Hippocampal formation (tissue), 2 donors: ENCODE results near the gene PGGHG.
A peak's percentile ranks its signal among the peaks of the same experiment; 100 is the strongest.
"Not testable (repeated sequence)": the region's sequence is repeated elsewhere in the genome, so short reads cannot be mapped to it uniquely, and the experiment has no call there.

Source experiments
- DNase-seq, 2 donors: peaks; one replicate each; lab custom pipeline; 2025; lab: John Stamatoyannopoulos, UW

The PGGHG gene

DNA sequence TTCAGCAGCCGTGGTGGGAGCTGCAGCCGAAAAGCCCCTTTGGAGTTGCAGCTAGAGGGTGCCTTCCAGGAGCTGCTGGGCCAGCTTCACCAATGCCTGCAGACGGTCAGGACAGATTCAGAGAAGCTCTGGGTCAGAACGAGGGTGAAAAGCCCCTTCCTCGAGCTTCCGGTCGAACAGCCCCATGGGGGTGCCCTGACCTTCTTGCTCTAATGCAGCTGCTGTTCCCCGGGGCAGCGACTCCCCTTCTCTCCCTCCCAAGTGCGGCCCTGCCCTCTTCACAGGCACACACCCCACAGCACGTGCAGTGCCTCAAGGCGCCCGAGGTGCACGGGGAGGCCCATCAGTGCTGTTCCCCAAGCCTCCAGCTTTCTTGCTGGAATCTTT is 41.4 kb downstream of the PGGHG start:
- no peak for DNase-seq

DNA sequence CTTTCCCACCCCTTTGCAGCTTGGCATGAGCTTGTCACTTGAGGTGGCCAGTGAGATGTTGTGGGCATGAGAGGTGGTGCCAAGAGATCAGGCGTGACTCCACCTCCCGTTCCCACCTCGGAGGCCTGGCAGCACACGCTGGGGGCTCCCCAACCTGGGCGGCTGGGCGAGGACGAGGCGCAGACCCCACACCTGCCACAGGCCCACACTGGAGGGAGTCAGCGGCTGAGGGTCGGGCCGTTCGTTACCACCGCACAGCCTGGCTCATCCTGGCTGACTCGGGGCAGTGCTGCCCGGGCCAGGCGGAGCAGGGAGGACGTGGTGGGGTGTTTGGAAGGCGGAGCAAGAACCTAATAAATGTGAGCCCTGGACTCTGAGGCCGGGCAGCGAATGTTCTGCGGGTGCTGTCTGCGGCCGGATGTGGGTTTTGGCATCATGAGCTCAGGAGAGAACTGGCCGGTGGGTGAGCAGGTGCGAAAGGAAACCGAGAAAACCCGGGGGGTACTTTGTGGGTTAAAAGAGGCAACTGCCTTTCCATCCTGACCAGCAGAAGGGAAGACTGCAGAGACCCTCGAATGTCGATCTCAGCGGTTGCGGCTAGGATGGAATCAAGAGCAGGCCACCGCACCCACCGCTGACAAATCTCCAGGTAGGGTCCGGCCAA is 41.9 kb downstream of the PGGHG start:
- DNase-seq, result no peak

DNA sequence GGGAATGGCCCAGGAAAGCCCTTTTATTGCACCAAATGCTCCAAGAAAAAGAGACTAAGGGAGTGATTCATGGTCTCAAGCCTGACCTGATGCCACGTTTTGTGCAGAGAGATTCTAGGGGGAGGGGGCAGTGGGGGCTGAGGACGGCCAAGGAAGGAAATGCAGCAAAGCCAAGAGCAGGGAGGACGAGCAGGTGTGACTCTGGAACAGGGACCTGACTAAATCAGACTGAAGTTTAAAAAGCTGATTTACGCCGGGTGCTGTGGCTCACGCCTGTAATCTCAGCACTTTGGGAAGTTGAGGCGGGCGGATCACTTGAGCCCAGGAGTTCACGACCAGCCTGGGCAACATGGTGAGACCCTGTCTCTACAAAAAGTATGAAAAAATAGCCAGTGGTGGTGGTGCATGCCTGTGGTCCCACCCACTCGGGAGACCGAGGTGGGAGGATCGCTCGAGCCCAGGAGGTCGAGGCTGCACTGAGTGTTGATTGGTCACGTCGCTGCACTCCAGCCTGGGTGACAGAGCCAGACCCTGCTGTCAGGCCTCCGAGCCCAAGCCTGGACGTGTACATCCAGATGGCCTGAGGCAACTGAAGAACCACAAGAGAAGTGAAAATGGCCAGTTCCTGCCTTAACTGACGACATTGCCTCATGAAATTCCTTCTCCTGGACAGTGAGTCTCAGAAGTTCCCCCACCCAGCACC is 42.6 kb downstream of the PGGHG start:
- DNase-seq, result no peak

DNA sequence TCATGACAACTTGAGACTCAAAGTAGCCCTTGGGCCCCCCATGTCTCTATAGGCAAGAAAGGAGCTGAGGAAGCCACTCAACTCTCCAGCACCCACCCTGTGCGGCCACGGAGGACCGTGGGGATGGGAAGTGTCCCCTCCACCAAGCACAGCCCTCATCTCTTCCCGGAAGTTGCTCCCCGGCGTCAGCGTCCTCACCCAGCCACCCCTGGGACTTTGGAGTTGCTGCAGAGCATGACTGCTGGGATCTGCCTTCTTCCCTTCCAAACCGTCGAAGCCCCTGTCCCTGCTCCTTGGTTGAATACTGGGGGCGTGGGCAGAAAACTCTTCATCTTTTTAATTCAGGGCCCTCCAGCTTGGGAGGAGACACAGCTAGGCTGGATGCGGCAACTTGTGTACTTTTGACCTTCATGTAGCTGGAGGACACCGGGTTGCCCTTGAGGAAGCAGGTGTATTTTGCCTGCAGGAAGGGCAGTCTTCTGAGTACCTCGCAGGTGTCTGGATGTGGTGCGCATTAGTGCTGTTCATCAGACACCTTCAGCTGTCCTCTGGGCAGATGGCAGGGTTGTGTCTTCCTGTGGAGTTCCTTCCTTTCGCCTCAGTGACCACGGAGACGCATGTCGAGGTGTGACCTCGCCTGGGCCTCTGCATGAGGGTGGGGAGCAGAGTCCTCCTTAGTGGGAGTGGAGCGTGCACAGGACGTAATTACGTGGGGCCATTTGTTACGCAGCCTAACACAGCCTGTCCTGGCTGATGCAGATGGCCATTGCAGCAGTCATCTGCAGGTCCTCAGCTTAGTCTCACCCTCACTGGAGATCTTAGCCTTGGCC is 43.9 kb downstream of the PGGHG start:
- no peak for DNase-seq

- not testable (repeated sequence) for DNase-seq
Observed at GRCh38 chr11:333616-334263, 44.8 kb downstream of the PGGHG start.

DNA sequence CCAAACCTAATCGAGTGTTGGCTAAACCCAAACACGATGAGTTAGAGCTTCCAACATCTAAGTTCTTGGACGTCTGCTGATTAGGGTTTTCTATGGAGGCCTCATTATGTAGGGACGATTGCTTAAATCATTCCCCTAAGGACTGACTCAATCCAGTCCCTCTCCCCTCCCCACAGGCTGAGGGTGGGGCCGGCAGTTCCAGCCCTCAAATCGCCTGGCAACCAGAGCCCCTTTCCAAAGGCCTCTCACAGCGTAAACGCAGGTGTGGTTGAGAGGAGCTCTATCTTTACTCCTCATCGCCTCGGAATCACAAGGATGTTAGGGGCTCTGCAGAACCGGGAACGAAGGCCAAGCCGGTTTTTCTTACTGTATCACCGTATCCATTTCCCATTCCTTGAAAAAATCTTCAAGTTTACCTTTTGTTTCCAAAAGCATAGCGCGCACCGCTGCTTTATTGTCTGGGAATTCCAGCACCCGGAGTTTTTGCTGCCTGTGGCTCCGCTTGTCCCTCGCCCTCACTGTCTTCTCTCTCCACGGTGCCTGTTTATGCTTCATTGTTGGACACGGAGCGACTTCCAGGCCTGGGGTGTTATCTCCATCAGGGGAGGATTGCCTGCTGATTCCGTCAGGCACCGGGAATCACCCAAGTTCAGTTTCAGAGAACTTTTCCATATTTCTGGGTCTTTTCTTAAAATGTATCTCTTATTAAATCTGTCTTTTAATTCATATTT is 45.5 kb downstream of the PGGHG start:
- DNase-seq, result no peak

DNA sequence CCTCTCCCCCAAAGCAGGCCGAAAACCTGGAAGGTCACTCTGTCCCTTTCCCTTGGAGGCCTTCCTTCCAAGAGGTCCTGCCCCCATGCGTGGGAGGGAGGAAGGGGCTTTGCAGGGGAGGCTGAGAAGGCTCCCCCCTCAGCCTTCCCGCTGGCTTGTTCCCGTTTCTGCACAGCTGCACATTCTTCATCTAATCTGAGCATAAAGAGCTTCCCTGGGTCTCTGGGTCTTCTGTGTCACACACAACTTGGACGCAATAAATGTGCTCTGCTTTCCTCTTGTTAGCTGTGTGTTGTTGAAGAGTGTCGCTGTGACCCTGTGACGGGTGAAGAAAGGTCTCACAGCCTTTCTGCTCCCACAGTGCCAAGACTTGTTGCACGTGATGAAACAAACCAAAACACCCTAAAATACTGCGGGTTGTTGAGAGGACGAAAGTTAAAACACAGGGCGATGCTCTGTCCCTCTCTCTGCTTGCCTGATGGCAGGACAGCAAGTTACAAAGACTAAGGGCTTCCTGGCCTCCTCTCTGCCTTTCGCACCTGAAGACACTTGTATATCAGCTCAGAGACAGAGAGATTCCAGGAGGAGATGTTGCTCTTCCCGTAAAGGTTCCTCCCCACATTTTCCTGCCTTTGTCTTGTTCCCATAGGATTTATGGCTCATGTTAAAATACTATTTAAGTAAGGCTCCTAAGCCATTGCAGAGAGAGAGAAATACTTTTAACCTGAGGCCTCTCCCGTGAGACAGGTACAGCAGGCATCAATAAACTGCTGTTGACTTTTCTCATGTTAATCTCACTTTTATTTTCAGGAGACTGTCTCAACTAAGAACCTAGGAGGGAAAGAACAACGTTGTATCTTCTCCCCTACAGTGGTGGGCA is 47.1 kb downstream of the PGGHG start:
- peak in 1 of 2 donors; percentile 53 for DNase-seq

DNA sequence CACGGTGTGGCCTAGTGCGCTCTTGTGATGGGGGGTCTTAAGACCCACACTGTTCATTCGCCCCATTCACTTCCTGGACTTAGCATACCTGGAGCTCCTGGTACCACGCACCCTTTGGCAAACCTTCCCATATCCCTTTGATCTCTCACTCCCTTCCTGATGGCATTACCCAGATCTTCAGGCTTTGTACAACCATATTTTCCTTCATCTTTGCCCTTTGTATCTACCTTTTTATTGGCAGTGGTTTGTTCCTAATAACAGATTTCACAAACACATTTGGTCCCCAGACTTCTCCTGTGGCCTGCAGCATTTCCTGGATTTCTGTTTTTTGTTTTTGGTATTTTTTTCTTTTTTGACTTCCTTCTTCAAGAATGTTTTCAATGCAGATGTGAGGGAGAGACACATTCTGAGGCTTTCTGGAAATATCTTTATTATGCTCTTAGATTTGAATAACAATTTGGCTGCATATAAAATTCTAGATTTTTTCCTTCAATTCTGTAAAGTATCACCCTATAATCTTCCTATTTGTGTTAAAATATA is 47.8 kb downstream of the PGGHG start:
- DNase-seq, result no peak

GRCh38 chr11:337711-338110 is 48.8 kb downstream of the PGGHG start:
- no peak for DNase-seq

GRCh38 chr11:339963-340362 is 51.0 kb downstream of the PGGHG start:
- DNase-seq, result no peak

GRCh38 chr11:340539-341512 is 51.9 kb downstream of the PGGHG start:
- DNase-seq, result no peak

DNA sequence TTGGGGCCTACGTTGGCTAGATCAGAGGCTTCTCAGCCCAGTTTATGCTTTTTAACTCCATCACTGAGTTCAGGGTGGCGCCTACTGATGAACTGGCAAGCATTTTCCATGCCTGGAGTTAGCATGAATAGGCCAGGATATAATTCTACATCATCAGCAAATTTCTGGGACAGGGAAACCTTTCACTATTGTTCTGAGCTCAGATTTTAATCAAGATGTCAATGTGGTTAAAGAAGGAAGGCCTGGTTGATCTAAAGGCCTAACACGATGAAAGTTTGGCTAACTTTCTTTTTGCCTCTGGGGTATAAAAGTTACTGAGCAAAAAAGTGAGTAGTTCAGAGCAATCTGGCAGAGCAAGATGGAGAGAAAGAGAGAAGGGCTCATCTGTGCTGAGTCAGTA is 53.4 kb downstream of the PGGHG start:
- no peak for DNase-seq

- no peak for DNase-seq
Observed at GRCh38 chr11:344836-345578, 56.1 kb downstream of the PGGHG start.
